Gastrocnemius medialis (tissue), 4 donors: Measurements from ENCODE around the gene DDX24. TPM values are rescaled to one million over a fixed set of nuclear protein-coding genes. Genes with fewer than 3 reads are reported as not detected.

Experiments
- ATAC-seq, 2 donors: fragments of 150-250 bp; one replicate each; pipeline ENCODE4 v1.9.1; 2016
- DNase-seq, 2 donors: peaks; one replicate each; pipeline ENCODE4 v3.0.0-alpha.2; 2019
- H3K27ac ChIP-seq, 4 donors: fragments of 200-600 bp; sonication (generic); 1 replicate in 1 of 4; 2 replicates in 3 of 4; pipeline ENCODE4 v1.5.1; 2016 to 2018; ENCODE audit warnings: mild to moderate bottlenecking in 2 of 4, moderate library complexity in 1 of 4
- H3K27me3 ChIP-seq, 3 donors: fragments of 200-600 bp; sonication (generic) in 2 of 3; 1 replicate in 1 of 3; 2 replicates in 2 of 3; pipeline versions ENCODE4 v1.5.1 to v1.6.0; 2016 to 2019; ENCODE audit warnings: mild to moderate bottlenecking in 1 of 3, moderate library complexity in 1 of 3
- H3K36me3 ChIP-seq, 2 donors: fragments of 200-600 bp; sonication (generic) in 1 of 2; one replicate each; pipeline ENCODE4 v1.5.1; 2017 to 2018
- H3K4me1 ChIP-seq, 2 donors: fragments of 200-600 bp; sonication (generic) in 1 of 2; one replicate each; pipeline ENCODE4 v1.5.1; 2016 to 2017; ENCODE audit warnings: mild to moderate bottlenecking in 2 of 2
- H3K4me3 ChIP-seq, 4 donors: fragments of 200-600 bp; sonication (generic) in 3 of 4; 1 replicate in 1 of 4; 2 replicates in 3 of 4; pipeline ENCODE4 v1.5.1; 2016 to 2019; ENCODE audit warnings: mild to moderate bottlenecking in 2 of 4
- H3K9me3 ChIP-seq, 3 donors: fragments of 200-600 bp; sonication (generic) in 2 of 3; 1 replicate in 1 of 3; 2 replicates in 2 of 3; pipeline ENCODE4 v1.5.1; 2016 to 2019
- CTCF ChIP-seq, 5 experiments: fragments of 450-650 bp in 3 of 5; fragments of 200-600 bp in 2 of 5; sonication (generic) in 2 of 5; IDR thresholded peaks in 4 of 5; conservative IDR thresholded peaks in 1 of 5; 1 replicate in 4 of 5; 2 replicates in 1 of 5; pipeline ENCODE4 v1.5.1; 2016 to 2019; ENCODE audit warnings: antibody characterized with exemption in 5 of 5, mild to moderate bottlenecking in 3 of 5, moderate library complexity in 3 of 5
- POLR2A ChIP-seq, 2 donors: fragments of 450-650 bp; IDR thresholded peaks; one replicate each; pipeline ENCODE4 v1.6.1; 2017; ENCODE audit warnings: antibody characterized with exemption in 2 of 2, mild to moderate bottlenecking in 2 of 2, moderate library complexity in 2 of 2
- in situ Hi-C, 4 donors: fragments of 200-750 bp; cut with MboI; loops; one replicate each; pipeline versions ENCODE4 v1.15.0 to v1.8.0; 2017; ENCODE audit warnings: low sequenced_read_pairs in 4 of 4
- intact Hi-C: fragments of 100-400 bp; cut with DNase I; formaldehyde crosslinking; loops from one replicate; pipeline ENCODE4 v1.15.1; 2023; ENCODE audit warnings: low total_unique reads
- total RNA-seq, 4 donors: library from RNA; depleted of rRNA; stranded (reverse); fragments of >200 nt; gene quantifications; one replicate each; pipeline versions ENCODE4 v1.1.0 to v1.2.3, GENCODE V29; 2016

DDX24 gene
- total RNA-seq, 4 donors from 2014 or later, result 106 to 200 (median 128) TPM

- H3K27ac ChIP-seq, result no peak overlapping the region
- intact Hi-C loops, result no loop called here
Measured at GRCh38 chr14:94044476-94045091, 36.4 kb downstream of the DDX24 start.

GRCh38 chr14:94043756-94044475 lies 37.1 kb downstream of the DDX24 start:
- H3K9me3 ChIP-seq, result no peaks in the 10 kb centered on the region
- H3K4me3 ChIP-seq, result no peak overlapping the region
- H3K27me3 ChIP-seq, result no peaks in the 10 kb centered on the region
- TF ChIP-seq CTCF (IDR thresholded peaks at IDR 0.05 in 4 of 5, conservative IDR thresholded peaks at IDR 0.05 in 1 of 5), result no peak
- no peak for TF ChIP-seq POLR2A (IDR thresholded peaks at IDR 0.05)
- DNase-seq (no peak), ATAC-seq (no peak)
- in situ Hi-C loops, result no loop called here
- peaks cover 0 to 24% of the 10 kb centered on the region in 2 donors for H3K36me3 ChIP-seq
- intact Hi-C loops, result no loop called here
- H3K27ac ChIP-seq, result no peak overlapping the region
- peaks cover 0 to 4% of the 10 kb centered on the region in 2 donors for H3K4me1 ChIP-seq

More at GRCh38 chr14:94044476-94045091, 36.4 kb downstream of the DDX24 start:
- no peak for DNase-seq
- Histone ChIP-seq H3K9me3 (no peaks in the 10 kb centered on the region), H3K36me3 (peaks cover 0 to 30% of the 10 kb centered on the region in 2 donors), H3K4me3 (no peak overlapping the region), H3K27me3 (no peaks in the 10 kb centered on the region), H3K4me1 (peaks cover 0 to 4% of the 10 kb centered on the region in 2 donors)
- TF ChIP-seq POLR2A (IDR thresholded peaks at IDR 0.05), result no peak
- TF ChIP-seq CTCF (IDR thresholded peaks at IDR 0.05 in 4 of 5, conservative IDR thresholded peaks at IDR 0.05 in 1 of 5), result no peak
- in situ Hi-C loops, result no loop called here
- no peak for ATAC-seq

- DNase-seq (no peak), ATAC-seq (peak; percentile 59 to 64)
- TF ChIP-seq CTCF (IDR thresholded peaks at IDR 0.05 in 4 of 5, conservative IDR thresholded peaks at IDR 0.05 in 1 of 5), result no peak
- no peak for TF ChIP-seq POLR2A (IDR thresholded peaks at IDR 0.05)
- peaks cover 0 to 17% of the 10 kb centered on the region in 2 donors for H3K36me3 ChIP-seq
- no peaks in the 10 kb centered on the region for H3K9me3 ChIP-seq
- H3K27ac ChIP-seq, result no peak overlapping the region
- H3K4me3 ChIP-seq, result no peak overlapping the region
- intact Hi-C loops, result no loop called here
- peaks cover 0 to 4% of the 10 kb centered on the region in 2 donors for H3K4me1 ChIP-seq
- in situ Hi-C loops, result no loop called here
- H3K27me3 ChIP-seq, result no peaks in the 10 kb centered on the region
Measured at GRCh38 chr14:94043111-94043755, 37.8 kb downstream of the DDX24 start.

GRCh38 chr14:94042433-94043091 lies 38.4 kb downstream of the DDX24 start:
- no peak for DNase-seq
- no peak for ATAC-seq
- no peak overlapping the region for H3K4me3 ChIP-seq
- in situ Hi-C loops (no loop called here), intact Hi-C loops (no loop called here)
- H3K27ac ChIP-seq, result no peak overlapping the region
- peaks cover 0 to 10% of the 10 kb centered on the region in 2 donors for H3K36me3 ChIP-seq
- TF ChIP-seq POLR2A (IDR thresholded peaks at IDR 0.05) (no peak), CTCF (IDR thresholded peaks at IDR 0.05 in 4 of 5, conservative IDR thresholded peaks at IDR 0.05 in 1 of 5) (no peak)
- no peaks in the 10 kb centered on the region for H3K27me3 ChIP-seq
- peaks cover 0 to 4% of the 10 kb centered on the region in 2 donors for H3K4me1 ChIP-seq
- no peaks in the 10 kb centered on the region for H3K9me3 ChIP-seq
